Activated T-cell treated with anti-CD3 and anti-CD28 coated beads for 48 hours (primary cell): Measurements from ENCODE around the gene TTC24.
A peak's percentile ranks its signal among the peaks of the same experiment; 100 is the strongest.
"Not testable (repeated sequence)": the region's sequence is repeated elsewhere in the genome, so short reads cannot be mapped to it uniquely, and the experiment has no call there.

Experiments used
- DNase-seq: peaks from one replicate; pipeline ENCODE4 v3.0.0-alpha.2; 2020; ENCODE audit warnings: low read depth

Gene TTC24

DNA sequence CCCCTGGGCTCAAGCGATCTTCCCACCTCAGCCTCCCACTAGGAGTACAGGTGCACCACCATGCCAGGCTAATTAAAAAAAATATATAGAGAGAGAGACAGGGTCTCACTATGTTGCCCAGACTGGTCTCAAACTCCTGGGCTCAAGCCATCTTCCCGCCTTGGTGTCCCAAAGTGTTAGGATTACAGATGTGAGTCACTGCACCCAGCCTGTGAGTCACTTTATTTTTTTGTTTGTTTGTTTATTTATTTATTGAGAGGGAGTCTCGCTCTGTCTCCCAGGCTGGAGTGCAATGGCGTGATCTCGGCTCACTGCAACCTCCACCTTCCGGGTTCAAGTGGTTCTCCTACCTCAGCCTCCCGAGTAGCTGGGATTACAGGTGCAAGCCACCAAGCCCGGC is 8.4 kb downstream of the TTC24 start:
- DNase-seq: not testable (repeated sequence)

DNA sequence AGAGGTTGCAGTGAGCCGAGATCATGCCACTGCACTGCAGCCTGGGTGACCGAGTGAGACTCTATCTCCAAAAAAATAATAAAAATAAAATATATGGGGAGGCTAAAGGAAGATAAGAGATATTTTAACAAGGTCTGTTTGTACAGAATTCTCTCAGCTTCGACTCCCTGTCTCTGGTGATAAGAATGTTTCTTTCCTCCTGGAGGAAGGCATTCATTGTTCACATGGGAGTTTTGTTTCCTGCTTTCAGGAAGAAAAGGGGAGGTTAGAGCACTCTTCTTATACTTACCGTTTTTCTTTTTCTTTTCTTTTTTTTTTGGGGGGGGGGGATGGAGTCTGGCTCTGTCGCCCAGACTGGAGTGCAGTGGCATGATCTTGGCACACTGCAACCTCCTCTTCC is 10.0 kb downstream of the TTC24 start:
- DNase-seq: no peak

DNA sequence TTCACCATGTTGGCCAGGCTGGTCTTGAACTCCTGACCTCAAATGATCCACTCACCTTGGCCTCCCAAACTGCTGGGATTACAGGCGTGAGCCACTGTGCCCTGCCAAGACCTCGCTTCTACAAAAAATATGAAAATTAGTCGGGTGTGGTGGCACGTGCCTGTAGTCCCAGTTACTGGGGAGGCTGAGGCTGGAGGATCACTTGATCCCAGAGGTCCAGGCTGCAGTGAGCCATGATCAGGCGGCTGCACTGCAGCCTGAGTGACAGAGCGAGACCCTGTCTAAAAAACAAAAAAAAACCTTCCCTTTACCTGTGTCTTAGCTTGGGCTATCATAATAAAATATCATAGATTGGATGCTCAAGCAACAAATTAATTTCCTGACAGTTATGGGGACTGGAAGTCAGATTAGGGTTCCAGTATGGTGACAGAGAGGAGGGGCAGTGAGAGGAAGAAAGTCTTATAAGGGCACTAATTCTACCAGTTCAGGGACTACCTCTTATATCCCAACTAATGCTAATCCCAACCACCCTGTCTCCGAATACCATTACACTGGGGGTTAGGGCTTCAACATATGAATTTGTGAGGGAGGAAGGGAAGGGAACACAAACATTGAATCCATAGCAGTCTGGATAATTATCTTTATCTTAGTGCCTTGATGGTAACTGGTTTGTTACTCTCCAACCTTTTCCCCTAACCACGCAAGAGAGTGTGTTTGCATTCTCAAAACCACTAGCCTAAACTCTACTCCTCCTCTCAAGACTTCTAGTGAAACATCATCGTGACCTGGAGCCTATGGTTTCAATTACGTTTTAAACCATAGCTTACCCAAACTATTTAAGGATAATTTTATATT is 11.0 kb downstream of the TTC24 start:
- no peak for DNase-seq

DNA sequence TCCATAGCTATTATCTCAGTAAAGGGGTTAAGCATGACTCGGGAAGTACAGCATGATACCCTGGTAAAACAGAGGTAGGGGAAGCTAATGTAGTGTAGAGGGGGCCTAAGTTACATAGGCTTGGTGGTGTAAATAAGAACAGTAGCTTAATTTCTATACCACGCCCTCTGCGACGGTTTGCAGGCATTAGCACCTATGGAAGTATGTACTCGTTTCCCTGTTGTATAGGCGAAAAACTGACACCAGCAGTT is 11.6 kb downstream of the TTC24 start:
- no peak for DNase-seq

DNA sequence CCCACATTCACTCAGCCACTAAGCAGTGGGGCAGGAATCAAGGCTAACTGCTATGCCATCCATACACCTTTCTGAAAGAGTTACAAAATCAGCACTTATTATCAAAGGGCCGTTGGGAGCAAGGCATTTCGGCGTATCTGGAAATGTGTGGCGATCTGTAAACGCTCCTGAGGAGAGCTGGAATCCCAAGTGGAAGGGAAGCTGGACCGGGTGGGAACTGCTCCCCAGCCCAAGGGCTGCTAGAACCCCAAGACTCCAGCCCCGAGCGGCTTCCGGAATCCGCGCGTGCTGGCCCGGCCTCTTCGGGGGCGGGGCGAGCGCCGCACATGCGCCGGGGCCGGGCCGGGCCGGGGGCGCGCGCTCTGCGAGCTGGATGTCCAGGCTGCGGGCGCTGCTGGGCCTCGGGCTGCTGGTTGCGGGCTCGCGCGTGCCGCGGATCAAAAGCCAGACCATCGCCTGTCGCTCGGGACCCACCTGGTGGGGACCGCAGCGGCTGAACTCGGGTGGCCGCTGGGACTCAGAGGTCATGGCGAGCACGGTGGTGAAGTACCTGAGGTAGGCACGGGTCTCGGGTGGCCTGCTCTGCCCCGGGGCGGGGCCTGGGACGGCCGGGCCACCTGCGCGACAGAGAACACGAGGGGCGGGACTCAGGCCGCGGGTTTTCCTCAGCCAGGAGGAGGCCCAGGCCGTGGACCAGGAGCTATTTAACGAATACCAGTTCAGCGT is 12.1 kb downstream of the TTC24 start, which contains the start of gene NAXE:
TSS of gene NAXE (plus strand) at position 345 of the 726 bp plus-strand sequence. CDS start at position 374, 29 bp downstream.
- DNase-seq: peak; percentile 70

DNA sequence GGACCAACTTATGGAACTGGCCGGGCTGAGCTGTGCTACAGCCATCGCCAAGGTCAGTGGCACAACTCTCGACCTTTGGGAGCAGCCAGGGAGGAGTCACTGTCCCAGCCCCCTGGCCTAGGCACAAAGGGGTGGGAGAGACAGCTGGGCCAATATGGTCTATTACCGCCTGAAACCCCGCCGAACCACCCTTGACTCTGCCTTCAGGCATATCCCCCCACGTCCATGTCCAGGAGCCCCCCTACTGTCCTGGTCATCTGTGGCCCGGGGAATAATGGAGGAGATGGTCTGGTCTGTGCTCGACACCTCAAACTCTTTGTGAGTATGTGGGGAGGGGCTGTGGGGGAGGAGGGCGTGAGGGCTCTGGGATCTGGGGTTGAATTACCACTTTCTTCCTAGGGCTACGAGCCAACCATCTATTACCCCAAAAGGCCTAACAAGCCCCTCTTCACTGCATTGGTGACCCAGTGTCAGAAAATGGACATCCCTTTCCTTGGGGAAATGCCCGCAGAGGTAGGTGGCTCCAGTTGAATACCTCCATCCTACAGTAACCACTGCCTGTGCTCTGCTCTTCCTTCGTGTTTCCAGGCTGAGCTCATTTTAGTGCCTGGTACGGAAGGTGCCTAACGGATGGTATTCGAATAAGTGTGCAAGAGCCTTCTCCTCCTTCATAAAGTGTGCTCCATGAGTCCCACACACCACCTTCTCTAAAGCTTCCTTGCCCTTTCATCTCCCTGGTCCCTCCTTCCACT is 12.8 kb downstream of the TTC24 start:
- no peak for DNase-seq

DNA sequence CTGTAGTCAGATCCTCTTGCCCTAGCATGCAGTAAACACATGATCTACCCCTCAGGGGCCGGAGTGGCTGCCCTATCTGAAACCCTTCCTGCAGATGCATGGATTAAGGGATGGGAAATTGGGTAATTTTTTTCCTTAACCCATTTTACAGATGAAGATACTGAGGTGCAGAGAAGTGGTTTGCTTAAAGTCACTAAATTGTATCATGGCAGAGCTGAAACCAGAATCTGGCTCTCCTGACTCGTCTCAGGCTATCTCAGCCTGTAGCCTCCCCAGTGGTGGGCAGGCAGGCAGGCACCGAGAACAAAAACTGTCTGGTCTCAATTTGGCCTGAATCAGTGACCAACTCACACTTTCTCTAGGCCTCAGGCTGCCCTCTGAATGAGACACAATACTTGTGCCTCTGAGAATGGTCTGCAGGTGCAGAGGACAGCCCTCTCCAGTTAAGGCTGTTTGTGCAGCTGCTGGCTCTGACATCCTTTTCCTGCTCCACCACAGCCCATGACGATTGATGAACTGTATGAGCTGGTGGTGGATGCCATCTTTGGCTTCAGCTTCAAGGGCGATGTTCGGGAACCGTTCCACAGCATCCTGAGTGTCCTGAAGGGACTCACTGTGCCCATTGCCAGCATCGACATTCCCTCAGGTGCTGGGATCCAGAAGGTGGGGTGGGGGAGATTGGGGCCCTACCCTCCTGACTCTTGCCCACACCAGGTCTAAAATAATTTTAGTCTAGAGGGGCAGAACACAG is 13.6 kb downstream of the TTC24 start:
- DNase-seq: no peak

DNA sequence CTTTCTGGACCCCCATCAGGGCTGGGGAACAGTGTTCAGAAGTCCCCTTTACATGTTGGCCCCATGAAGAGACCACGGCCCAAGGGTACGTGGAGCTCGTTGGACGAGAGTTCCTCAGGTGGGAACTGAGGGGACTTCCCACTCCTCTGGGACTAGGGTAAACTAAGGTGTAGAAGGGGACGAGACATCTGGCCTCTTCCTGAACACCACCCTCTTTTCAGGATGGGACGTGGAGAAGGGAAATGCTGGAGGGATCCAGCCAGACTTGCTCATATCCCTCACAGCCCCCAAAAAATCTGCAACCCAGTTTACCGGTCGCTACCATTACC is 14.1 kb downstream of the TTC24 start:
- DNase-seq: no peak

DNA sequence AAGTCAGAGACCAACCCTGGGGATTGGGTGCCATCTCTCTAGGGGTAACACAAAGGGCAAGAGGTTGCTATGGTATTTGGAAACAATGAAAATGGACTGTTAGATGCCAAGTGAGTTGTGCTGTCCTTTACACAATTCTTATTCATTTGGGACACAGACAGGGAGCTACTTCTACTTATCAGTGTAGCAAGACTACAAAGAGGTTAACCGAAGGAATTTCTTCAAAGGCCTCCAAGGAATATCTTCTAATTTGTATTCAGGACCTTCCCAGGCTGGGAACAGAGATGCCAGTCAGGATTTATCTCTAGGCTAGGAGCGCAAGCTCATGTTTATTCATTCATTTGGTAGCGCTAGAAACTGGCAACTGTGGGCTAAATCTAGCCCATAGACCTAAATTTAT is 14.7 kb downstream of the TTC24 start:
- DNase-seq: no peak

DNA sequence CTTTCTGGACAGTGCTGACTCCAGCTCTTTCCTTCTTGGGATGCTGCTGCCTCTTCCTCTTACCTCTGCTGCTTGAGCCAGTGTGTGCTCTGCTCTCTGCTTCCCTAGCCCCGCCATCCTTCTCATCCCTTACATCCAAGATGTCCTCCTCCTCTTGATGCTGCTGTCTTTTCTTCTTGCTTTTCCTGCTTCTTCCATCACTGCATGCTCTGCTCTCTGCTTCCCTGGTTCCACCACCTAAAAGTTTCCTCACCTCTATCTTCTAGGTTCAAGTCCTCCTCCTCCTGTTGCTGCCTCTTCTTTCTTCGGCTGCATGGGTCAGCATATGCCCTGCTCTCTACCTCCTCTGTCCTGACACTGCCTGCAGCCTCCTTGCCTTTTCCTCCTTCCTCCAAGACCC is 15.5 kb downstream of the TTC24 start:
- DNase-seq: no peak

DNA sequence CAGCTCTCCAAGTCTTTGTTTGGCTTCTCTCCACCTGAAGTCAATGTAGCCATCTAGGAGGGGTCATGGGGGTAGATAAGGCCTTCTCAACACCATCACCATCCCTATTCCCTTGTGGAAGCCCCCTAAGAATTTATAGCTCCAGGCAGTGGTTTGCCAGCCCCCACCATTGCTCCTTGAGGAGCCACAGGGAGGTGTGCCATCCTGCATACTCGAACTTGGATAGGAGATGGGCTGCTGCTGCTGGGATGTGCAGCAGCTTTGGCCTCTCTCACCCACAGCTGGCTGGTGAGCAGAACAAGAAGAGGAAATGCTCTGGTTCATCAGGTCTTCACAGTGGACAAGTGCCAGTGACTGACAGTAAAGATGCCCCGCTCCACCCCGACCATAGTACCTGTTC is 16.9 kb downstream of the TTC24 start:
- DNase-seq: no peak

DNA sequence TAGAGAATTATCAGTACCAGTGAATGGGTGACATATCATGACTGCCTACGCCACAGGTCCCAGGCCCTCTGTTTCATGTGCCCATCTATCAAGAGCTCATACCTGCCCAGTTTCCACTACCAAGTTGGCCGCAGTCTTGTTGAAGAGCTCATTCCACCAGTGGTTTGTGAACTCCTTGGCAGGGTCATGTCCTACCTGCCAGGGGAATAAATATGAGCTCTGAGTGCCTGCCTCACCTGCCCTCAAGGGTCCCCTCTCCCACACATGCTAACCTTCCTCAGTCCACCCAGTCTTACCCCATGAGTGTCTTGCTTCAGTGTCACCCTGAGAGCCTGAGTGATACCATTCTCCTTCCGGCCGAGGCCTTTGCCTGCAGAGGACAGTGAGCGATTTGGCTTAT is 18.6 kb downstream of the TTC24 start:
- DNase-seq: no peak

DNA sequence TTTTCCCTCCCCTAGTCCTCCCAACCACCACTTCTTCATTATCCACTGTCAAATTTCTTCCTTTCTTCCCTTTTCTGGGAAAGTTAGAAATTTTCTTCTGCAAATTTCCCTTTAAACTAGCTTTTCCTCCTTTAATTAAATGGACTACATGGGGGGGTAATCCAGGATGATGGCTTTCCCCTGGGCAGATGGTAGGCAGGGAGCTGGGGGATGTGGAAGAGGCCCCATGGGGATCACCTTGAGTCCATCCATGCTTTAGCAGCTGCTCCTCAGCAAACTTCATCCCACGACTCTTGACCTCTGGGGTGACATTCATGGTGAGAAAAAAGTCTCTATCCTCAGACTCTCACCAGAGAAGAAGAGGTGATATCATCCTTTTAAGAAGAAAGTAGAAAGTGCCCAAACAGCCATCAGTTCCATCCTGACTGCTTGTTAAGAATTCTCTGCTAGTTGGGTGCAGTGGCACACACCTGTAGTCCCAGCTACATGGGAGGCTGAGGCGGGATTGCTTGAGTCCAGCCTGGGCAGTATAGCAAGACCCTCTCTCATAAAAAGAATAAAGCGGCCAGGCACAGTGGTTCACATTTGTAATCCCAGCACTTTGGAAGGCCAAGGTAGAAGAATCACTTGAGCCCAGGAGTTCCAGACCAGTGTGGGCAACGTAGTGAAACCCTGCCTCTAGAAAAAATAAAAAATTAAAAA is 19.4 kb downstream of the TTC24 start:
- no peak for DNase-seq

DNA sequence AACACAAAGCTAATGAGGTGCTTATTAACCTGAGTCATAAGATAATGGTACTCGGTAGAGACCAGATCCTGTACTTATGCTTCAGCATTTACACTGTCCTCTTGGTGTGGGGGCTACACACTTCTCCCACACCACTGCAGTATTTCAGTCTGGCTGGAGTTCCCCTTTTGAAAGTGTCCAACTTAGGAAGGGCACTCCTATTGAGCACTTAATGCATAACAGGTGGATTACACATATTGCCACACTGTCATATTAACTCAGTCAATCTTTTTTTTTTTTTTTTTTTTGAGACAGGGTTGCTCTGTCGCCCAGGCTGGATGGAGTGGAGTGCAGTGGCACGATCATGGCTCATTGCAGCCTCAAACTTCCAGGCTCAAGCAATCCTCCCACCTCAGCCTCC is 20.3 kb downstream of the TTC24 start:
- DNase-seq: no peak

DNA sequence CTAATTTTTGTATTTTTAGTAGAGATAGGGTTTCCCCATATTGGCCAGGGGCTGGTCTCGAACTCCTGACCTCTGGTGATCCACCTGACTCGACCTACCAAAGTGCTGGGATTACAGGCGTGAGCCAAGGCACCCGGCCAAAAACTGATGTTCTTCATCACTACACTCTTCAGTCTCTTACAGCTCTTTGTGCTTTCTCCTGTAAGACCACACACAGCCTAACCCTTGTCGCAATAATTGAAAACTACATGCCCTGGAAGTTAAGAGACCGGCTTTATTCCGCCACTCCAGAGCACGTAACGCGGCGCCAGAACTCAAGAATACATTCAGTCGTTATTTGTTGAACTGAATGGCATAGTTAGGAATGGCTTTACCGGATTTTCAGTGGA is 21.2 kb downstream of the TTC24 start:
- DNase-seq: no peak

DNA sequence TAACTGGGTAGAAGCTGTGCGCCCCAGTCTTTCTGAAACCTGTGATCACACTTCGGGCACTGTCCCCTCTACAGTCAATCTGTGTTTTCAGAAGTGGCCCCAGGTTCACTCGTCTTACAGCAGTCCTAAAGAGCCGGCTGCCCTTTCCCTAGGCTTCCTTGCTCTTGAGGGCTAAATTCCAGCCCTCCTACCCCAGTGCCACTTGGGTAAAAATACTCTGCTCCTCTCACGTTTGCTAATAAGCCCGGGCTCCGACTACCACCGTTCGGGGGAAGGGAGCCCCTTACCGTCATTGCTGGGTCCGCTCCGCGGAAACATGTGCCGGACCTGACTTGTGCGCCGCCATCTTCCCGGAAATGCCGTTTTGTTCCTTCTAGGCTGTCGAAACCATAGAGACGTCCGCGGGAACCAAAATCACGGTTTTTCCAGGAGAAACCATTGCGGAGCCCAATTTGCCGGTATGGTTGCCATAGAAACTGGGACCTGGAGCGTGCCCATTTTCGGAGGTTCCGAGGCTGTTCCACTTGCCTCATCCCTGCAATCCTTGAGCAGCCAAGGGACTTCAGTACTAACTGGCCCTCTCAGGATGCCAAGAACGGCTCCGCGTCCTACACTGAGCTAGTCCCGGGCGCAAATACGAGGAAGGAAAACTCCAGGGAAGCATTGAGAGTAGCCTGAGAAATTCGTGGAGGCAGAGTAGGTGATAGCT is 21.8 kb downstream of the TTC24 start, which contains the start of gene GPATCH4:
TSS of gene GPATCH4 (minus strand) at position 358 of the 709 bp plus-strand sequence.
- DNase-seq: peak; percentile 66

DNA sequence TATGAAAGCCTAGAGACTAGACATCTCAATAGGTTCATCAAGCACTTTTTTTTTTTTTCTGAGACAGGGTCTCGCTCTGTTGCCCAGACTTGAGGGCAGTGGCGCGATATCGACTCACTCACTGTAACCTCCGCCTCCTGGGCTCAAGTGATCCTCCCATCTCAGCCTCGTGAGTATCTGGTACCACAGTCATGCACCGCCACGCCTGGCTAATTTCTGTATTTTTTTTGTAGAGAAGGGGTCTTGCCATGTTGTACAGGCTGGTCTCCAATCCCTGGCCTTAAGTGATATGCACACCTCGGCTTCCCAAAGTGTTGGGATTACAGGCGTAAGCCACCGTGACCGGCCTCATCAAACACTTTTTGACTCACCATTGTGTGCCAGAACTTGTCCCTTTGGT is 22.4 kb downstream of the TTC24 start:
- no peak for DNase-seq

DNA sequence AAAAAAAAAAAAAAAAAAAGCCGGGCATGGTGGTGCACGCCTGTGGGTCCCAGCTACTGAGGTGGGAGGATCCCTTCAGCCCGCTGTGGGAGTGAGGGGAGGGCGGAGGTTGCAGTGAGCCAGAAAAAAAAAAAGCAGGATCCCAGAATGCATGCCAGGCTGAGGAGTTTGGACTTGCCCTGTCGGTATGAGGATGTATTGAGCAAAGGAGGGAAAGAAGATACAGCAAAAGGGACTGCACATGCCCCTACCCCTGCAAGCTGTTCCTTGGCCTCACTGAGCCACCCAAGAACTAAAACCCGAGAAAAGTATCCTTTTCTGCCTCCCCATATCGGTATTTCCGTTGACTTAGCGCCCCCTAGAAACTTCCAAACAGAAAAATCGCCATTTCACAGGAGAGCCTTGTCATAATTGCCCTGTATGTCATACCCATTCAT is 23.1 kb downstream of the TTC24 start:
- DNase-seq: no peak

DNA sequence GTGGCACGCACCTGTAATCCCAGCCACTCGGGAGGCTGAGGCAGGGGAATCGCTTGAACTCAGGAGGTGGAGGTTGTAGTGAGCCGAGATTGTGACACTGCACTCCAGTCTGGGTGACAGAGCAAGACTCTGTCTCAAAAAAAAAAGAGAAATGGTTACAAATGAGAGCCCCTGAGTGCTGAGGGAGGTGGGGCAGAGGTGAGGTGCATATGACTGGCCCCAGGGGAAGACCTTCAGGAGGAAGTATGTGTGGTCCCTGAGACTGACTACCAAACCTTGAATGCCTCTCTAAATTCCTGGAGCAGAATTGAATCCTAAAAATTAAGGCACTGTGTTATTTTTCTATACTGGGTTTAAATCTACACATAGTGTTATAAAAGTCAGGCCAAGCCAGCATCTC is 27.8 kb downstream of the TTC24 start:
- DNase-seq: not testable (repeated sequence)

DNA sequence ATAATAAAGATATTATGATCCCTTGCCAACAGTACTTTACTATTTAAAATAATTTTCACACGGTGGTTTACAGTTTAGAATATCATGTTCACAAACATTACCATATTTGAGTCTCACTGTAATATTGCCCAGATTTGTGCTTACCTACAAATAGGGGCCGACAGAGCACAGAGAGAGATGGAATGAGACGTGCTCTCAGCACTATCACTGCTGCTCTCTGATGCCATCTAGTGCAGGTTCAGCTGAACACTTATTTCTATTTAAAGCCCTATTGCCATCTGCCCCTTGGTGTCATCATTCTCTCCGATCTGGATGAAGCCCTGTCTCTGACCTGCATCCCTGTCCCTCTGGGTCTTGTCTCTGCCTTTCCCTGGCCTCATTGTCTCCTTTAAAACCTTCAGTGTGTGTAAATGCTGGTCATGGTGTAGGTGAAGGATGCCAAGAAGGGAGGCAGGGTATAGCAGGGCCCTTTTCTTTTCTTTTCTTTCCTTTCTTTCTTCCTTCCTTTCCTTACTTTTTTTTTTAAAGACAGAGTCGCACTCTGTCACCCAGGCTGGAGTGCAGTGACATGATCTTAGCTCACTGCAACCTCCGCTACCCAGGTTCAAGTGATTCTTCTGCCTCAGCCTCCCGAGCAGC is 28.6 kb downstream of the TTC24 start:
- peak; percentile 48 for DNase-seq
